ENCODE results near the gene FAM110A. TPM values are rescaled to one million over a fixed set of nuclear protein-coding genes. Genes with fewer than 3 reads are reported as not detected.

Gene FAM110A
- total and polyA plus RNA-seq, 5 experiments from 2014 or later, result 4.5 to 24.5 (median 20.3) TPM

- DNase-seq (peak; percentile 52 to 81 (median 66)), ATAC-seq (peak; percentile 40 to 64)
- H3K9me3 Mint-ChIP-seq, result no peaks in the 10 kb centered on the region
- H3K4me3 Mint-ChIP-seq, result no peak overlapping the region
- peaks cover 6 to 19% (median 7%) of the 10 kb centered on the region in 4 donors for H3K4me1 Mint-ChIP-seq
- peaks cover 8 to 51% (median 13%) of the 10 kb centered on the region in 5 donors for H3K27me3 Mint-ChIP-seq
- H3K36me3 Mint-ChIP-seq, result no peaks in the 10 kb centered on the region
- POLR2A ChIA-PET, result interaction anchor here (0.7 kb wide), 1 partner anchor 16 kb away, joined by 3 read pairs; no protein-coding TSS in a partner anchor
- peak overlapping the region in 2 of 10 donors; percentile 14 to 60 for H3K27ac Mint-ChIP-seq
These were observed 17.5 kb upstream of the FAM110A start for GRCh38 chr20:815914-816606.

- H3K36me3 Mint-ChIP-seq, result no peaks in the 10 kb centered on the region
- H3K9me3 Mint-ChIP-seq, result no peaks in the 10 kb centered on the region
- no peak for DNase-seq
- no peak overlapping the region for H3K4me3 Mint-ChIP-seq
- ATAC-seq, result no peak
- POLR2A ChIA-PET, result interaction anchor here (0.6 to 1.6 kb wide), 8 partner anchors 12 to 391 kb away, joined by 3 to 5 read pairs (median 3); no protein-coding TSS in a partner anchor
- H3K27ac Mint-ChIP-seq, result no peak overlapping the region
- H3K27me3 Mint-ChIP-seq, result peaks cover 3 to 30% (median 9%) of the 10 kb centered on the region in 5 donors
- peaks cover 6 to 19% (median 7%) of the 10 kb centered on the region in 4 donors for H3K4me1 Mint-ChIP-seq
These were observed 15.4 kb upstream of the FAM110A start for GRCh38 chr20:818001-818664.

GRCh38 chr20:819680-820322 is 13.7 kb upstream of the FAM110A start:
- Mint-ChIP-seq H3K36me3 (no peaks in the 10 kb centered on the region), H3K4me1 (peaks cover 6 to 19% (median 7%) of the 10 kb centered on the region in 4 donors), H3K27ac (peak overlapping the region in 9 of 10 donors; percentile 19 to 94 (median 62)), H3K4me3 (peak overlapping the region in 1 of 10 donors; percentile 24), H3K27me3 (peaks cover 3 to 16% (median 6%) of the 10 kb centered on the region in 5 donors), H3K9me3 (no peaks in the 10 kb centered on the region)
- no peak for DNase-seq
- POLR2A ChIA-PET, result interaction anchor here (1.2 kb wide), 1 partner anchor 13 kb away, joined by 3 read pairs; no protein-coding TSS in a partner anchor
- ATAC-seq, result no peak

- H3K4me3 Mint-ChIP-seq, result peak overlapping the region in 3 of 10 donors; percentile 8 to 21 (median 20)
- POLR2A ChIA-PET, result no interaction called here
- ATAC-seq (no peak), DNase-seq (no peak)
- H3K4me1 Mint-ChIP-seq, result peaks cover 6 to 19% (median 7%) of the 10 kb centered on the region in 4 donors
- H3K27me3 Mint-ChIP-seq, result peaks cover 3 to 10% (median 5%) of the 10 kb centered on the region in 5 donors
- no peaks in the 10 kb centered on the region for H3K9me3 Mint-ChIP-seq
- H3K27ac Mint-ChIP-seq, result peak overlapping the region in 5 of 10 donors; percentile 44 to 94 (median 77)
- no peaks in the 10 kb centered on the region for H3K36me3 Mint-ChIP-seq
These were observed 13.1 kb upstream of the FAM110A start for GRCh38 chr20:820323-820953.

GRCh38 chr20:821046-821730 is 12.3 kb upstream of the FAM110A start:
- Mint-ChIP-seq H3K36me3 (no peaks in the 10 kb centered on the region), H3K4me1 (peaks cover 2 to 14% (median 5%) of the 10 kb centered on the region in 4 donors), H3K27ac (peak overlapping the region in 2 of 10 donors; percentile 36 to 41), H3K27me3 (peaks cover 0 to 4% (median 0%) of the 10 kb centered on the region in 5 donors), H3K9me3 (no peaks in the 10 kb centered on the region), H3K4me3 (no peak overlapping the region)
- no peak for ATAC-seq
- POLR2A ChIA-PET, result no interaction called here
- DNase-seq, result no peak

GRCh38 chr20:821731-822065 is 11.8 kb upstream of the FAM110A start:
- Mint-ChIP-seq H3K9me3 (no peaks in the 10 kb centered on the region), H3K36me3 (no peaks in the 10 kb centered on the region), H3K4me3 (no peak overlapping the region), H3K27me3 (no peaks in the 10 kb centered on the region), H3K27ac (peak overlapping the region in 2 of 10 donors; percentile 18 to 41), H3K4me1 (peaks cover 0 to 15% (median 7%) of the 10 kb centered on the region in 4 donors)
- no peak for DNase-seq
- POLR2A ChIA-PET, result interaction anchor here (0.7 kb wide), 1 partner anchor 26 kb away, joined by 5 read pairs; no protein-coding TSS in a partner anchor
- ATAC-seq, result no peak

- no peak overlapping the region for H3K4me3 Mint-ChIP-seq
- no peak for ATAC-seq
- peaks cover 0 to 13% (median 7%) of the 10 kb centered on the region in 4 donors for H3K4me1 Mint-ChIP-seq
- H3K9me3 Mint-ChIP-seq, result no peaks in the 10 kb centered on the region
- H3K27ac Mint-ChIP-seq, result peak overlapping the region in 1 of 10 donors; percentile 56
- H3K36me3 Mint-ChIP-seq, result no peaks in the 10 kb centered on the region
- DNase-seq, result no peak
- POLR2A ChIA-PET, result interaction anchor here (0.7 kb wide), 1 partner anchor 24 kb away, joined by 5 read pairs; no protein-coding TSS in a partner anchor
- no peaks in the 10 kb centered on the region for H3K27me3 Mint-ChIP-seq
These were observed 10.6 kb upstream of the FAM110A start for GRCh38 chr20:822651-823573.

- peaks cover 0 to 12% (median 7%) of the 10 kb centered on the region in 4 donors for H3K4me1 Mint-ChIP-seq
- no peak overlapping the region for H3K27ac Mint-ChIP-seq
- POLR2A ChIA-PET, result no interaction called here
- H3K9me3 Mint-ChIP-seq, result no peaks in the 10 kb centered on the region
- no peak for DNase-seq
- no peak overlapping the region for H3K4me3 Mint-ChIP-seq
- H3K36me3 Mint-ChIP-seq, result no peaks in the 10 kb centered on the region
- no peak for ATAC-seq
- H3K27me3 Mint-ChIP-seq, result no peaks in the 10 kb centered on the region
These were observed 10.0 kb upstream of the FAM110A start for GRCh38 chr20:823574-823902.

- Mint-ChIP-seq H3K4me1 (peaks cover 0 to 16% (median 6%) of the 10 kb centered on the region in 4 donors), H3K27me3 (no peaks in the 10 kb centered on the region), H3K36me3 (no peaks in the 10 kb centered on the region), H3K27ac (no peak overlapping the region), H3K4me3 (no peak overlapping the region), H3K9me3 (no peaks in the 10 kb centered on the region)
- no peak for DNase-seq
- POLR2A ChIA-PET, result no interaction called here
- ATAC-seq, result no peak
These were observed 9.0 kb upstream of the FAM110A start for GRCh38 chr20:824490-824889.

- Mint-ChIP-seq H3K36me3 (no peaks in the 10 kb centered on the region), H3K4me3 (no peak overlapping the region), H3K27ac (peak overlapping the region in 1 of 10 donors; percentile 32), H3K9me3 (no peaks in the 10 kb centered on the region), H3K4me1 (peaks cover 0 to 20% (median 4%) of the 10 kb centered on the region in 4 donors), H3K27me3 (no peaks in the 10 kb centered on the region)
- no peak for DNase-seq
- POLR2A ChIA-PET, result no interaction called here
- ATAC-seq, result no peak
These were observed 8.6 kb upstream of the FAM110A start for GRCh38 chr20:824916-825315.

- Mint-ChIP-seq H3K27me3 (no peaks in the 10 kb centered on the region), H3K36me3 (no peaks in the 10 kb centered on the region)
These were observed 7.6 kb upstream of the FAM110A start for GRCh38 chr20:825710-826421.

More at GRCh38 chr20:825710-826421, 7.6 kb upstream of the FAM110A start:
- H3K4me3 Mint-ChIP-seq, result no peak overlapping the region
- peak overlapping the region in 1 of 10 donors; percentile 32 for H3K27ac Mint-ChIP-seq
- H3K4me1 Mint-ChIP-seq, result peaks cover 0 to 17% (median under 1%) of the 10 kb centered on the region in 4 donors
- ATAC-seq, result no peak
- POLR2A ChIA-PET, result interaction anchor here (0.6 to 2.1 kb wide), 2 partner anchors 18 to 129 kb away, joined by 3 to 7 read pairs; no protein-coding TSS in a partner anchor
- H3K9me3 Mint-ChIP-seq, result no peaks in the 10 kb centered on the region
- DNase-seq, result no peak

All from naive thymus-derived CD8-positive, alpha-beta T cell (primary cell).